Peyer's patch (tissue), 4 donors: Measurements from ENCODE around the gene CGNL1. TPM values are rescaled to one million over a fixed set of nuclear protein-coding genes. Genes with fewer than 3 reads are reported as not detected.

Experiments used
- DNase-seq, 3 donors: peaks; one replicate each; pipeline ENCODE4 v3.0.0-alpha.2; 2017 to 2019
- H3K27ac ChIP-seq, 4 donors: fragments of 200-600 bp; sonication (generic); one replicate each; pipeline ENCODE4 v1.5.1; 2016 to 2019
- H3K27me3 ChIP-seq, 2 donors: fragments of 200-600 bp; sonication (generic); one replicate each; pipeline ENCODE4 v1.5.1; 2019
- H3K36me3 ChIP-seq, 3 donors: fragments of 200-600 bp; sonication (generic); one replicate each; pipeline ENCODE4 v1.5.1; 2016 to 2019
- H3K4me1 ChIP-seq, 4 donors: fragments of 200-600 bp; sonication (generic); one replicate each; pipeline ENCODE4 v1.5.1; 2016 to 2019
- H3K4me3 ChIP-seq, 4 donors: fragments of 200-600 bp; sonication (generic); 1 replicate in 3 of 4; 2 replicates in 1 of 4; pipeline ENCODE4 v1.5.1; 2016 to 2019; ENCODE audit warnings: mild to moderate bottlenecking in 1 of 4
- H3K9me3 ChIP-seq, 4 donors: fragments of 200-600 bp; sonication (generic); one replicate each; pipeline ENCODE4 v1.5.1; 2016 to 2019; ENCODE audit warnings: mild to moderate bottlenecking in 1 of 4
- CTCF ChIP-seq, 6 experiments: fragments of 450-650 bp in 4 of 6; fragments of 200-600 bp in 2 of 6; sonication (generic) in 1 of 6; IDR thresholded peaks; one replicate each; pipeline ENCODE4 v1.5.1; 2017 to 2019; ENCODE audit warnings: antibody characterized with exemption in 6 of 6, mild to moderate bottlenecking in 3 of 6, moderate library complexity in 1 of 6
- POLR2A ChIP-seq, 2 donors: fragments of 450-650 bp; IDR thresholded peaks; one replicate each; pipeline ENCODE4 v1.5.1; 2017; ENCODE audit warnings: antibody characterized with exemption in 2 of 2, mild to moderate bottlenecking in 2 of 2, moderate library complexity in 2 of 2
- total RNA-seq, 4 donors: library from RNA; depleted of rRNA; stranded (reverse); fragments of >200 nt; gene quantifications; one replicate each; pipeline ENCODE4 v1.1.0, GENCODE V29; 2016

The CGNL1 gene
- total RNA-seq, 4 donors from 2014 or later = 1.2 to 9.9 (median 2.1) TPM

GRCh38 chr15:57439128-57440027 is 63.1 kb downstream of the CGNL1 start:
- no peak for DNase-seq
- H3K27me3 ChIP-seq = no peaks in the 10 kb centered on the region
- H3K36me3 ChIP-seq = no peaks in the 10 kb centered on the region
- H3K27ac ChIP-seq = no peak overlapping the region
- H3K4me1 ChIP-seq = no peaks in the 10 kb centered on the region
- no peak overlapping the region for H3K4me3 ChIP-seq
- H3K9me3 ChIP-seq = no peaks in the 10 kb centered on the region
- TF ChIP-seq CTCF (IDR thresholded peaks at IDR 0.05) = no peak
- TF ChIP-seq POLR2A (IDR thresholded peaks at IDR 0.05) = no peak

- Histone ChIP-seq H3K36me3 (no peaks in the 10 kb centered on the region), H3K27me3 (no peaks in the 10 kb centered on the region), H3K9me3 (no peaks in the 10 kb centered on the region), H3K4me1 (no peaks in the 10 kb centered on the region), H3K27ac (no peak overlapping the region), H3K4me3 (no peak overlapping the region)
- TF ChIP-seq CTCF (IDR thresholded peaks at IDR 0.05) (no peak), POLR2A (IDR thresholded peaks at IDR 0.05) (no peak)
- no peak for DNase-seq
Measured at GRCh38 chr15:57440167-57440566, 63.9 kb downstream of the CGNL1 start.

- DNase-seq = no peak
- Histone ChIP-seq H3K27ac (no peak overlapping the region), H3K27me3 (no peaks in the 10 kb centered on the region), H3K4me3 (no peak overlapping the region), H3K9me3 (no peaks in the 10 kb centered on the region), H3K36me3 (no peaks in the 10 kb centered on the region), H3K4me1 (no peaks in the 10 kb centered on the region)
- no peak for TF ChIP-seq POLR2A (IDR thresholded peaks at IDR 0.05)
- no peak for TF ChIP-seq CTCF (IDR thresholded peaks at IDR 0.05)
Measured at GRCh38 chr15:57440799-57441198, 64.5 kb downstream of the CGNL1 start.

GRCh38 chr15:57442335-57442734 is 66.0 kb downstream of the CGNL1 start:
- H3K4me1 ChIP-seq = no peaks in the 10 kb centered on the region
- no peaks in the 10 kb centered on the region for H3K36me3 ChIP-seq
- H3K4me3 ChIP-seq = no peak overlapping the region
- TF ChIP-seq POLR2A (IDR thresholded peaks at IDR 0.05) = no peak
- TF ChIP-seq CTCF (IDR thresholded peaks at IDR 0.05) = no peak
- no peaks in the 10 kb centered on the region for H3K9me3 ChIP-seq
- no peak overlapping the region for H3K27ac ChIP-seq
- DNase-seq = no peak
- H3K27me3 ChIP-seq = no peaks in the 10 kb centered on the region

GRCh38 chr15:57443486-57443885 is 67.2 kb downstream of the CGNL1 start:
- DNase-seq = no peak

More at GRCh38 chr15:57443486-57443885, 67.2 kb downstream of the CGNL1 start:
- Histone ChIP-seq H3K4me3 (no peak overlapping the region), H3K9me3 (no peaks in the 10 kb centered on the region), H3K27ac (no peak overlapping the region), H3K4me1 (no peaks in the 10 kb centered on the region), H3K36me3 (no peaks in the 10 kb centered on the region), H3K27me3 (no peaks in the 10 kb centered on the region)
- TF ChIP-seq CTCF (IDR thresholded peaks at IDR 0.05) (no peak), POLR2A (IDR thresholded peaks at IDR 0.05) (no peak)
